22Rv1 (cell line): ENCODE data around the gene SPOCK1.

Experiments used
- ZFX ChIP-seq: fragments of 450-650 bp; IDR thresholded peaks from 2 replicates; pipeline ENCODE4 v1.6.1; 2017; ENCODE audit warnings: antibody characterized with exemption, borderline replicate concordance
- TF ChIP-seq, protein P1 (sequence below): fragments of 450-650 bp; IDR thresholded peaks from 2 replicates; pipeline ENCODE4 v1.5.1; 2017; ENCODE audit warnings: mild to moderate bottlenecking

DNA sequence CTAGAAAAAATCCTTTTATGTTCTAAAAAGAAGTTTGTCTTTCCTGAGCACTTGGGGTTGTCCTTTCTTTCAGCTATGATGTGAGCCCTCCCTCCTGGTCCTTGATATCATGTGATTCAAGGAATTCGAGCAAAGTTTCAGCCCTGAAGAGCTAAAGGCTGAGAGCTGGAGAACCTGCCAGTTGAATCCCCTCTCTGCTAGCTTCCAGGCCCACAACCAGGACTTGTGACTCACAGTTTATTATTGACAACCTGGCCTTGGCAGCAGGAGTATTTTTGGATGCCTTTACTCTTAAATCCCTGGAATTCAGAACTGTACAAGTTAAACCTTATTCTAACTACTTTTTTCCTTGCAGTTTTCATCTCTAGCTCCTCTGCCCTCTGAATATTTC is 182.8 kb downstream of the SPOCK1 start:
- TF ChIP-seq, protein P1, sequence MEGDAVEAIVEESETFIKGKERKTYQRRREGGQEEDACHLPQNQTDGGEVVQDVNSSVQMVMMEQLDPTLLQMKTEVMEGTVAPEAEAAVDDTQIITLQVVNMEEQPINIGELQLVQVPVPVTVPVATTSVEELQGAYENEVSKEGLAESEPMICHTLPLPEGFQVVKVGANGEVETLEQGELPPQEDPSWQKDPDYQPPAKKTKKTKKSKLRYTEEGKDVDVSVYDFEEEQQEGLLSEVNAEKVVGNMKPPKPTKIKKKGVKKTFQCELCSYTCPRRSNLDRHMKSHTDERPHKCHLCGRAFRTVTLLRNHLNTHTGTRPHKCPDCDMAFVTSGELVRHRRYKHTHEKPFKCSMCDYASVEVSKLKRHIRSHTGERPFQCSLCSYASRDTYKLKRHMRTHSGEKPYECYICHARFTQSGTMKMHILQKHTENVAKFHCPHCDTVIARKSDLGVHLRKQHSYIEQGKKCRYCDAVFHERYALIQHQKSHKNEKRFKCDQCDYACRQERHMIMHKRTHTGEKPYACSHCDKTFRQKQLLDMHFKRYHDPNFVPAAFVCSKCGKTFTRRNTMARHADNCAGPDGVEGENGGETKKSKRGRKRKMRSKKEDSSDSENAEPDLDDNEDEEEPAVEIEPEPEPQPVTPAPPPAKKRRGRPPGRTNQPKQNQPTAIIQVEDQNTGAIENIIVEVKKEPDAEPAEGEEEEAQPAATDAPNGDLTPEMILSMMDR: no peak
- no peak for TF ChIP-seq ZFX
